Brain pericyte (primary cell): ENCODE measurements around the gene ANO4.

Source experiments
- DNase-seq: peaks from one replicate; pipeline ENCODE4 v3.0.0-alpha.2; 2012; ENCODE audit warnings: low read depth, low spot score

ANO4 gene

GRCh38 chr12:100794441-100795173 lies at the start of gene ANO4:
Gene ANO4 (plus strand): TSS chr12:100794776. CDS start chr12:100901786, 107,010 bp downstream.
- no peak for DNase-seq

GRCh38 chr12:100745378-100746071 lies 49.1 kb upstream of the ANO4 start:
- DNase-seq: no peak

- DNase-seq: no peak
Observed at GRCh38 chr12:100752841-100753240, 41.7 kb upstream of the ANO4 start.

- DNase-seq: no peak
Observed at GRCh38 chr12:100753837-100754236, 40.7 kb upstream of the ANO4 start.

GRCh38 chr12:100755186-100755585 lies 39.4 kb upstream of the ANO4 start:
- no peak for DNase-seq

GRCh38 chr12:100758083-100758482 lies 36.5 kb upstream of the ANO4 start:
- no peak for DNase-seq

- no peak for DNase-seq
Observed at GRCh38 chr12:100767371-100767770, 27.2 kb upstream of the ANO4 start.

GRCh38 chr12:100767950-100768349 lies 26.6 kb upstream of the ANO4 start:
- no peak for DNase-seq

- no peak for DNase-seq
Observed at GRCh38 chr12:100778967-100779590, 15.5 kb upstream of the ANO4 start.

GRCh38 chr12:100789146-100789545 lies 5.4 kb upstream of the ANO4 start:
- DNase-seq: no peak

GRCh38 chr12:100789975-100790374 lies 4.6 kb upstream of the ANO4 start:
- DNase-seq: no peak

- DNase-seq: no peak
Observed at GRCh38 chr12:100790552-100790951, 4.0 kb upstream of the ANO4 start.

- DNase-seq: no peak
Observed at GRCh38 chr12:100793182-100793581, 1.4 kb upstream of the ANO4 start.

- no peak for DNase-seq
Observed at GRCh38 chr12:100795174-100795799, 711 bp downstream of the ANO4 start.

- no peak for DNase-seq
Observed at GRCh38 chr12:100795800-100796179, 1.2 kb downstream of the ANO4 start.

GRCh38 chr12:100796621-100797020 lies 2.0 kb downstream of the ANO4 start:
- no peak for DNase-seq

GRCh38 chr12:100797246-100797645 lies 2.7 kb downstream of the ANO4 start:
- no peak for DNase-seq

- no peak for DNase-seq
Observed at GRCh38 chr12:100797786-100798185, 3.2 kb downstream of the ANO4 start.

GRCh38 chr12:100798286-100799160 lies 3.9 kb downstream of the ANO4 start:
- no peak for DNase-seq

GRCh38 chr12:100799770-100800169 lies 5.2 kb downstream of the ANO4 start:
- DNase-seq: no peak

- no peak for DNase-seq
Observed at GRCh38 chr12:100800723-100801122, 6.1 kb downstream of the ANO4 start.
